HCT116 (cell line): Measurements from ENCODE around the gene USP46. TPM values are rescaled to one million over a fixed set of nuclear protein-coding genes. Genes with fewer than 3 reads are reported as not detected.
A peak's percentile ranks its signal among the peaks of the same experiment; 100 is the strongest.

Source experiments
- ATAC-seq: fragments of 200-7000 bp; cut with Tn5 transposase; 2 replicates; pipeline ENCODE4 v1.9.1; 2020; ENCODE audit warnings: mild to moderate bottlenecking, moderate library complexity
- BruUV-seq: library from RNA; stranded (reverse); fragments of 400-500 nt; replicated peaks from 2 replicates; lab custom pipeline; 2021; lab: Mats Ljungman, UMichigan
- CTCF ChIA-PET: fragments of 300-600 bp; sonication (Branson Sonifier 250); formaldehyde crosslinking; loops from one replicate; lab custom pipeline; 2021; ENCODE audit warnings: antibody characterized with exemption; lab: Charles Lee
- POLR2A ChIA-PET: fragments of 300-600, 350-600 bp; sonication (Branson Sonifier 250); formaldehyde crosslinking; loops from one replicate; lab custom pipeline; 2021; ENCODE audit warnings: antibody characterized with exemption; lab: Charles Lee
- RAD21 ChIA-PET, 2 experiments: fragments of 300-600 bp; sonication (Branson Sonifier 250); formaldehyde crosslinking; loops; one replicate each; lab custom pipeline; 2023; ENCODE audit warnings: low total read pairs in 2 of 2; ENCODE audit not compliant: uncharacterized antibody in 2 of 2, unreplicated experiment in 2 of 2, low non-redundant PET in 1 of 2; lab: Charles Lee
- DNase-seq: peaks from one replicate; pipeline ENCODE4 v3.0.0-alpha.2; 2010; ENCODE audit warnings: low read depth, low spot score
- H2AFZ ChIP-seq: fragments of 200-600 bp; shearing (Covaris generic), sonication (generic); 2 replicates; pipeline ENCODE4 v1.6.1; 2017; ENCODE audit warnings: low read depth, mixed run types, mixed read lengths, antibody characterized with exemption, low read length; ENCODE audit not compliant: poor library complexity, severe bottlenecking
- H3K27ac ChIP-seq: 2 replicates; pipeline ENCODE4 v1.5.1; 2012; ENCODE audit warnings: low read depth, low read length
- H3K27me3 ChIP-seq: fragments of 200-600 bp; sonication (generic); 2 replicates; pipeline ENCODE4 v1.6.1; 2016; ENCODE audit warnings: mixed run types, low read length, mixed read lengths; ENCODE audit not compliant: insufficient read depth
- H3K36me3 ChIP-seq, 2 experiments: fragments of 200-500 bp in 1 of 2; fragments of 200-600 bp in 1 of 2; sonication (Bioruptor generic) in 1 of 2; sonication (generic) in 1 of 2; 2 replicates each; pipeline versions ENCODE4 v1.5.1 to v1.6.1; 2014 to 2016; ENCODE audit warnings: low read length in 2 of 2, inconsistent platforms in 1 of 2, mixed read lengths in 1 of 2, mixed run types in 1 of 2; ENCODE audit not compliant: insufficient read depth in 2 of 2, control insufficient read depth in 1 of 2
- H3K4me1 ChIP-seq, 2 experiments: fragments of 200-600 bp in 1 of 2; sonication (generic) in 1 of 2; 2 replicates each; pipeline versions ENCODE4 v1.5.1 to v1.6.1; 2012 to 2017; ENCODE audit warnings: low read length in 2 of 2, inconsistent platforms in 1 of 2, mild to moderate bottlenecking in 1 of 2, mixed read lengths in 1 of 2, mixed run types in 1 of 2, moderate library complexity in 1 of 2; ENCODE audit not compliant: insufficient read depth in 2 of 2, control insufficient read depth in 1 of 2
- H3K4me2 ChIP-seq: fragments of 200-600 bp; sonication (generic); 2 replicates; pipeline ENCODE4 v1.6.1; 2017; ENCODE audit warnings: mixed run types, low read length, mixed read lengths
- H3K4me3 ChIP-seq, 2 experiments: fragments of 200-600 bp in 1 of 2; sonication (generic) in 1 of 2; replicated peaks in 1 of 2; 2 replicates each; pipeline ENCODE4 v1.5.1; 2011 to 2016; ENCODE audit warnings: low read length in 2 of 2, control low read depth in 1 of 2, low read depth in 1 of 2, mild to moderate bottlenecking in 1 of 2, mixed read lengths in 1 of 2, mixed run types in 1 of 2
- H3K79me2 ChIP-seq: fragments of 200-600 bp; sonication (generic); 2 replicates; pipeline ENCODE4 v1.6.1; 2017; ENCODE audit warnings: mild to moderate bottlenecking, mixed run types, low read length, moderate library complexity, mixed read lengths; ENCODE audit not compliant: insufficient read depth
- H3K9ac ChIP-seq: fragments of 200-600 bp; sonication (generic); 2 replicates; pipeline ENCODE4 v1.6.1; 2016; ENCODE audit warnings: low read length, mixed read lengths
- H3K9me2 ChIP-seq: fragments of 200-600 bp; sonication (generic), shearing (Covaris generic); 2 replicates; pipeline ENCODE4 v1.6.1; 2017; ENCODE audit warnings: mixed run types, mild to moderate bottlenecking, moderate library complexity; ENCODE audit not compliant: insufficient read depth
- H3K9me3 ChIP-seq, 2 experiments: fragments of 200-500 bp in 1 of 2; fragments of 200-600 bp in 1 of 2; sonication (Bioruptor generic) in 1 of 2; sonication (generic) in 1 of 2; 2 replicates each; pipeline ENCODE4 v1.6.1; 2014 to 2017; ENCODE audit warnings: low read length in 2 of 2, mixed read lengths in 2 of 2, inconsistent platforms in 1 of 2, low read depth in 1 of 2, mild to moderate bottlenecking in 1 of 2, mixed run types in 1 of 2, moderate library complexity in 1 of 2; ENCODE audit not compliant: control insufficient read depth in 1 of 2, insufficient read depth in 1 of 2
- H4K20me1 ChIP-seq: fragments of 200-600 bp; sonication (generic), shearing (Covaris generic); 2 replicates; pipeline ENCODE4 v1.6.1; 2017; ENCODE audit warnings: mixed run types, mild to moderate bottlenecking, moderate library complexity; ENCODE audit not compliant: insufficient read depth
- CBX3 ChIP-seq: IDR thresholded peaks from 2 replicates; pipeline ENCODE4 v1.6.1; 2012; ENCODE audit warnings: low read depth
- CEBPB ChIP-seq: IDR thresholded peaks from 2 replicates; pipeline ENCODE4 v1.6.1; 2012; ENCODE audit warnings: low read depth
- EGR1 ChIP-seq: IDR thresholded peaks from 2 replicates; pipeline ENCODE4 v1.6.1; 2012; ENCODE audit warnings: low read depth
- EZH2 ChIP-seq: fragments of 200-600 bp; sonication (generic); IDR thresholded peaks from 2 replicates; pipeline ENCODE4 v1.6.1; 2017; ENCODE audit warnings: antibody characterized with exemption, mixed run types
- FOSL1 ChIP-seq: IDR thresholded peaks from 2 replicates; pipeline ENCODE4 v1.6.1; 2012; ENCODE audit warnings: low read depth
- JUND ChIP-seq: IDR thresholded peaks from 2 replicates; pipeline ENCODE4 v1.6.1; 2012
- POLR2A ChIP-seq: IDR thresholded peaks from 2 replicates; pipeline ENCODE4 v1.7.0; 2011; ENCODE audit warnings: borderline replicate concordance; ENCODE audit not compliant: insufficient read depth, insufficient read length; ENCODE audit errors: extremely low read depth
- POLR2AphosphoS5 ChIP-seq: IDR thresholded peaks from 2 replicates; pipeline ENCODE4 v1.6.1; 2011; ENCODE audit warnings: mild to moderate bottlenecking, low read depth, low read length, moderate library complexity
- RAD21 ChIP-seq: IDR thresholded peaks from 2 replicates; pipeline ENCODE4 v1.6.1; 2012; ENCODE audit warnings: low read depth, mild to moderate bottlenecking
- SIN3A ChIP-seq: IDR thresholded peaks from 2 replicates; pipeline ENCODE4 v1.6.1; 2012; ENCODE audit warnings: low read depth
- SP1 ChIP-seq: IDR thresholded peaks from 2 replicates; pipeline ENCODE4 v1.6.1; 2012; ENCODE audit warnings: low read depth
- YY1 ChIP-seq: IDR thresholded peaks from 2 replicates; pipeline ENCODE4 v1.6.1; 2011; ENCODE audit warnings: low read length, low read depth, moderate library complexity, mild to moderate bottlenecking; ENCODE audit not compliant: insufficient replicate concordance; ENCODE audit errors: extremely low read depth
- ZNF274 ChIP-seq: fragments of 200-500 bp; sonication (Bioruptor generic); IDR thresholded peaks from 2 replicates; pipeline ENCODE4 v1.6.1; 2014; ENCODE audit warnings: mild to moderate bottlenecking, low read depth, low read length, inconsistent platforms
- intact Hi-C: fragments of 100-400 bp; cut with micrococcal nuclease; formaldehyde crosslinking; loops from 2 replicates; pipeline ENCODE4 v1.10.0; 2022
- total RNA-seq: library from RNA; stranded (reverse); gene quantifications from one replicate; pipeline ENCODE4 v1.2.1, GENCODE V29; 2021; ENCODE audit not compliant: unreplicated experiment
- TF ChIP-seq, protein P1 (sequence below): IDR thresholded peaks from 2 replicates; pipeline ENCODE4 v1.6.1; 2012
- TF ChIP-seq, protein P2 (sequence below), 3 experiments: fragments of 200-600 bp in 1 of 3; sonication (generic) in 1 of 3; IDR thresholded peaks in 2 of 3; conservative IDR thresholded peaks in 1 of 3; 2 replicates each; pipeline ENCODE4 v1.5.1; 2012 to 2017; ENCODE audit warnings: low read depth in 2 of 3, low read length in 2 of 3, antibody characterized with exemption in 1 of 3, borderline replicate concordance in 1 of 3, control low read depth in 1 of 3, mild to moderate bottlenecking in 1 of 3, mixed read lengths in 1 of 3, mixed run types in 1 of 3, moderate library complexity in 1 of 3; ENCODE audit not compliant: insufficient read depth in 1 of 3

Gene USP46
- total RNA-seq, 1 experiment from 2014 or later = 36.6 TPM

DNA sequence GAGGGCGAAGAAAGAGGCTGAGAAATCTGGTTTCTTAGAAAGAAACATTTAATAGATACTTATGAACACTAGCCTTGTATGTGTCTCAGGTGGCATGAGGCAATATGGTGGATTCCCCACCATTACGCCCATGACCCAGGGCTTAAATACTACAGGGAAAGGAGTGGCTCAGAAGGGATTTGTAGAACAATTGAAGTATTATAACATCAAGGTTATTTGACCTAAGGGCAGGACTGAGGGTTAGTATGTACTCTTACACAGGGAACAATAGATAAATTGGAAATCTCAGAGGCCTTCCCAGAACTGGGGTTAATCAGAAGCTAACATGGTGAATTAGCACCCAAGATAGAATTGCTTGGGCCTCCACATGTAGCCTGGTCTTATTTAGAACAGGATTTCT is 11.0 kb upstream of the USP46 start:
- H3K9ac ChIP-seq = no peak overlapping the region
- ChIA-PET CTCF (no interaction called here), RAD21 (no interaction called here), POLR2A (no interaction called here)
- no peaks in the 10 kb centered on the region for H3K9me3 ChIP-seq
- H3K36me3 ChIP-seq = no peaks in the 10 kb centered on the region
- ATAC-seq (no peak), DNase-seq (no peak)
- H3K27me3 ChIP-seq = no peaks in the 10 kb centered on the region
- no peak overlapping the region for H3K27ac ChIP-seq
- H3K4me3 ChIP-seq = no peak overlapping the region
- H3K4me2 ChIP-seq = no peak overlapping the region
- TF ChIP-seq SP1 (no peak), ZNF274 (no peak), EZH2 (no peak), RAD21 (no peak), FOSL1 (no peak), CEBPB (no peak), POLR2AphosphoS5 (no peak), EGR1 (no peak), YY1 (no peak), CBX3 (no peak), SIN3A (no peak), JUND (no peak), POLR2A (no peak)
- TF ChIP-seq, protein P1, sequence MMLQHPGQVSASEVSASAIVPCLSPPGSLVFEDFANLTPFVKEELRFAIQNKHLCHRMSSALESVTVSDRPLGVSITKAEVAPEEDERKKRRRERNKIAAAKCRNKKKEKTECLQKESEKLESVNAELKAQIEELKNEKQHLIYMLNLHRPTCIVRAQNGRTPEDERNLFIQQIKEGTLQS = no peak
- TF ChIP-seq, all 23 proteins: peak for 0
- intact Hi-C loops = no loop called here
- no peak overlapping the region for H2AFZ ChIP-seq
- no peaks in the 10 kb centered on the region for H3K9me2 ChIP-seq
- H3K4me1 ChIP-seq = no peaks in the 10 kb centered on the region
- no peaks in the 10 kb centered on the region for H4K20me1 ChIP-seq
- no TSS peak for BruUV-seq
- H3K79me2 ChIP-seq = no peaks in the 10 kb centered on the region

DNA sequence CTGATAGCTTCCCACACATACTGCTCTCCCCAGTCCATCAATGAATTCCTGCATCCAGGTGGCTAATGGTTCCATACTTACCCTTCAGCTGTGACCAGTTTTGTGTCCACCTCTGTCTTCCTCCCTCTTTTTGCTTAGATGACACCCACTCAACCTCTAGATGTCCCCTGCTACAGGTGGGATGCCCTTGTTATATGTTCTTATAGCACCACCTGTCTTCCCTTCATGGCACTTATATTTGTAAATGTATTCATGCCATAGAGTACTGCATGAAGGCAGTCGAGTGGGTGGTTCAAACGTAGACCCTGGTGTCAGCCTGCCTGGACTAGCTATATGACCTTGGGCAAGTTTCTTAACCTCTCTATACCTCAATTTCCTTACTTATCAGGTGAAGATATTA is 6.5 kb upstream of the USP46 start:
- CTCF ChIA-PET = interaction anchor here (1.4 to 2.0 kb wide), 2 partner anchors 121 to 290 kb away, joined by 7 to 13 read pairs; no protein-coding TSS in a partner anchor
- no peak overlapping the region for H3K4me2 ChIP-seq
- no peaks in the 10 kb centered on the region for H3K36me3 ChIP-seq
- intact Hi-C loops = loop anchor here (1.0 to 2.0 kb wide), 4 partner anchors 121 to 431 kb away; no protein-coding TSS in a partner anchor
- H3K27ac ChIP-seq = no peak overlapping the region
- no peaks in the 10 kb centered on the region for H3K79me2 ChIP-seq
- no peak overlapping the region for H2AFZ ChIP-seq
- no peaks in the 10 kb centered on the region for H3K9me2 ChIP-seq
- RAD21 ChIA-PET = no interaction called here
- peak; percentile 44 for DNase-seq
- no peaks in the 10 kb centered on the region for H4K20me1 ChIP-seq
- no peak for TF ChIP-seq SIN3A
- TF ChIP-seq, protein P2, sequence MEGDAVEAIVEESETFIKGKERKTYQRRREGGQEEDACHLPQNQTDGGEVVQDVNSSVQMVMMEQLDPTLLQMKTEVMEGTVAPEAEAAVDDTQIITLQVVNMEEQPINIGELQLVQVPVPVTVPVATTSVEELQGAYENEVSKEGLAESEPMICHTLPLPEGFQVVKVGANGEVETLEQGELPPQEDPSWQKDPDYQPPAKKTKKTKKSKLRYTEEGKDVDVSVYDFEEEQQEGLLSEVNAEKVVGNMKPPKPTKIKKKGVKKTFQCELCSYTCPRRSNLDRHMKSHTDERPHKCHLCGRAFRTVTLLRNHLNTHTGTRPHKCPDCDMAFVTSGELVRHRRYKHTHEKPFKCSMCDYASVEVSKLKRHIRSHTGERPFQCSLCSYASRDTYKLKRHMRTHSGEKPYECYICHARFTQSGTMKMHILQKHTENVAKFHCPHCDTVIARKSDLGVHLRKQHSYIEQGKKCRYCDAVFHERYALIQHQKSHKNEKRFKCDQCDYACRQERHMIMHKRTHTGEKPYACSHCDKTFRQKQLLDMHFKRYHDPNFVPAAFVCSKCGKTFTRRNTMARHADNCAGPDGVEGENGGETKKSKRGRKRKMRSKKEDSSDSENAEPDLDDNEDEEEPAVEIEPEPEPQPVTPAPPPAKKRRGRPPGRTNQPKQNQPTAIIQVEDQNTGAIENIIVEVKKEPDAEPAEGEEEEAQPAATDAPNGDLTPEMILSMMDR (IDR thresholded peaks at IDR 0.05 in 2 of 3, conservative IDR thresholded peaks at IDR 0.05 in 1 of 3; ENCODE audit: borderline replicate concordance in 1 of 3, insufficient read depth in 1 of 3, low read depth in 2 of 3, low read length in 2 of 3) = peak; percentile 38 to 82 (median 57)
- TF ChIP-seq JUND = no peak
- TF ChIP-seq YY1 = no peak
- TF ChIP-seq RAD21 = peak; percentile 76
- BruUV-seq = no TSS peak
- H3K4me3 ChIP-seq = no peak overlapping the region
- peak; percentile 86 for ATAC-seq
- H3K9me3 ChIP-seq = no peaks in the 10 kb centered on the region
- POLR2A ChIA-PET = no interaction called here
- H3K9ac ChIP-seq = no peak overlapping the region
- peaks cover 4 to 23% of the 10 kb centered on the region in 2 experiments; a peak in 3 of 4 replicates for H3K4me1 ChIP-seq
- no peaks in the 10 kb centered on the region for H3K27me3 ChIP-seq
